WERI-Rb-1 (cell line): Measurements from ENCODE around the gene C18orf32.
"Not testable (repeated sequence)": the region's sequence is repeated elsewhere in the genome, so short reads cannot be mapped to it uniquely, and the experiment has no call there.

Source experiments
- DNase-seq: peaks from one replicate; pipeline ENCODE4 v3.0.0-alpha.2; 2020
- H3K27ac ChIP-seq: fragments of 250-450 bp; sonication (Bioruptor Pico); 2 replicates; pipeline ENCODE4 v1.5.1; 2020; ENCODE audit warnings: mild to moderate bottlenecking, moderate library complexity
- H3K27me3 ChIP-seq: fragments of 250-450 bp; sonication (Bioruptor Pico); 2 replicates; pipeline ENCODE4 v1.5.1; 2021; ENCODE audit warnings: mild to moderate bottlenecking, low read depth, moderate library complexity; ENCODE audit not compliant: insufficient read depth, severe bottlenecking
- H3K36me3 ChIP-seq: fragments of 250-450 bp; sonication (Bioruptor Pico); 2 replicates; pipeline ENCODE4 v1.5.1; 2020; ENCODE audit warnings: mild to moderate bottlenecking, moderate library complexity
- H3K4me3 ChIP-seq: 2 replicates; pipeline ENCODE4 v1.5.1; 2011; ENCODE audit warnings: low read depth, mild to moderate bottlenecking, control low read depth, low read length
- H3K9me3 ChIP-seq: fragments of 250-450 bp; sonication (Bioruptor Pico); 2 replicates; pipeline ENCODE4 v1.5.1; 2021; ENCODE audit warnings: mild to moderate bottlenecking, moderate library complexity; ENCODE audit not compliant: severe bottlenecking
- TF ChIP-seq, protein P1 (sequence below): IDR thresholded peaks from 2 replicates; pipeline ENCODE4 v1.5.1; 2011; ENCODE audit warnings: low read depth, mild to moderate bottlenecking, control low read depth, inconsistent platforms, low read length

Gene C18orf32

DNA sequence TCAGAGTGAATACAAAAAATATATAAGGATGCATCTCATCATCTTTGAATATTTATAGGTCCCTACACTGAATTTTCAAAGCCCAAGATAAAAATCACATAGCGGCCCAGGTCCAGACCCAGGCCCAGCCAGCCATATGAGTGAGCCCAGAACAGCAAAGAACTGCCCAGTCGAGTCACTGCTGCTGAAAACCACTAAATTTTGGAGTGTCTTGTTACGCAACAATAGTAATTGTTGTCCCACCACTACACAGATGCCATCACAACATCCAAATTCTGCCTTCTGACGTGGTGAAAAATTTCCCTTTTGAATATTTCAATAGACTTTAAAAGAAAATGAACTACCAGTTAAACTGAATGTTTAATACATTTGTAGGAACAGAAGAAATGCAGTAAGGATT lies 5.7 kb downstream of the C18orf32 start:
- Histone ChIP-seq H3K4me3 (no peak overlapping the region), H3K9me3 (no peaks in the 10 kb centered on the region), H3K27ac (no peak overlapping the region), H3K27me3 (no peaks in the 10 kb centered on the region), H3K36me3 (peaks cover 50% of the 10 kb centered on the region)
- DNase-seq: no peak
- TF ChIP-seq, protein P1, sequence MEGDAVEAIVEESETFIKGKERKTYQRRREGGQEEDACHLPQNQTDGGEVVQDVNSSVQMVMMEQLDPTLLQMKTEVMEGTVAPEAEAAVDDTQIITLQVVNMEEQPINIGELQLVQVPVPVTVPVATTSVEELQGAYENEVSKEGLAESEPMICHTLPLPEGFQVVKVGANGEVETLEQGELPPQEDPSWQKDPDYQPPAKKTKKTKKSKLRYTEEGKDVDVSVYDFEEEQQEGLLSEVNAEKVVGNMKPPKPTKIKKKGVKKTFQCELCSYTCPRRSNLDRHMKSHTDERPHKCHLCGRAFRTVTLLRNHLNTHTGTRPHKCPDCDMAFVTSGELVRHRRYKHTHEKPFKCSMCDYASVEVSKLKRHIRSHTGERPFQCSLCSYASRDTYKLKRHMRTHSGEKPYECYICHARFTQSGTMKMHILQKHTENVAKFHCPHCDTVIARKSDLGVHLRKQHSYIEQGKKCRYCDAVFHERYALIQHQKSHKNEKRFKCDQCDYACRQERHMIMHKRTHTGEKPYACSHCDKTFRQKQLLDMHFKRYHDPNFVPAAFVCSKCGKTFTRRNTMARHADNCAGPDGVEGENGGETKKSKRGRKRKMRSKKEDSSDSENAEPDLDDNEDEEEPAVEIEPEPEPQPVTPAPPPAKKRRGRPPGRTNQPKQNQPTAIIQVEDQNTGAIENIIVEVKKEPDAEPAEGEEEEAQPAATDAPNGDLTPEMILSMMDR: no peak

DNA sequence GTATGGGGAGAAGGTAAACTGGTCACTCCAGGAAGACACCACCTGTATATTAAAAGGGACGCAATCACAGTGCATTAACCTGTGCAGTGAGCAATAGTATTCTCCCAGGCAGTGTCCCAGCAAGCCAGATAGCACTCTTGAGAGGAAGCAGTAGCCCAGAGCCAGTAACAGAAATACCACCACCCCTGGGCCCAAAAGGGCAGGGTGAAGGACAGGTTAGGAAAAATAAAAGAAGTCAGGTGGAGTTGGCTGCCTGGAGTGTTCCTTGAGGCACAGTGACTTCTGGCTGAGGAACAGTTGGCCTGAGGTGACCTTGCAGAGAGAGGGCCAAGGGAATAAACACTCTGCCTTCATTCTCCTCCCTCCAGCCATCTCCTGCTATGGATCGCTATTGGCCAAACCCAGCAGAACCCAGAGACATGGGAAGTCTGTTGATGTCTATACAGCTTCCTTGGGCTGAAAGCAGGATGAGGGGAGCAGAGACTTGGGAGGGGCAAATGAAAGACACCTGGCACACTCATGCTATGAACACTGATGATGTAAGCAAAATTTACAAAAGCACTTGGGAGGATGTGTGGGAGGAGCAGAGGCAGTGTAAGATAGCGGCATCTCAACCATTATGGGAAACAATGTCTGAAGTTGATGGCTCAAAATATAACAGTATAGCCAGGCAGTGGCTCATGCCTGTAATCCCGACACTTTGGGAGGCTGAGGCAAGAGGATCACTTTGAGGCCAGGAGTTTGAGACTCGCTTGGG lies 7.5 kb downstream of the C18orf32 start:
- H3K27ac ChIP-seq: no peak overlapping the region
- TF ChIP-seq, protein P1: no peak
- no peaks in the 10 kb centered on the region for H3K27me3 ChIP-seq
- H3K4me3 ChIP-seq: no peak overlapping the region
- DNase-seq: no peak
- H3K36me3 ChIP-seq: peaks cover 45% of the 10 kb centered on the region
- no peaks in the 10 kb centered on the region for H3K9me3 ChIP-seq

GRCh38 chr18:49476664-49477411 lies 10.2 kb downstream of the C18orf32 start:
- TF ChIP-seq, protein P1: no peak
- no peaks in the 10 kb centered on the region for H3K27me3 ChIP-seq
- peak overlapping the region; percentile 35 for H3K27ac ChIP-seq
- H3K36me3 ChIP-seq: peaks cover 30% of the 10 kb centered on the region
- H3K4me3 ChIP-seq: no peak overlapping the region
- peak; percentile 45 for DNase-seq
- H3K9me3 ChIP-seq: no peaks in the 10 kb centered on the region

DNA sequence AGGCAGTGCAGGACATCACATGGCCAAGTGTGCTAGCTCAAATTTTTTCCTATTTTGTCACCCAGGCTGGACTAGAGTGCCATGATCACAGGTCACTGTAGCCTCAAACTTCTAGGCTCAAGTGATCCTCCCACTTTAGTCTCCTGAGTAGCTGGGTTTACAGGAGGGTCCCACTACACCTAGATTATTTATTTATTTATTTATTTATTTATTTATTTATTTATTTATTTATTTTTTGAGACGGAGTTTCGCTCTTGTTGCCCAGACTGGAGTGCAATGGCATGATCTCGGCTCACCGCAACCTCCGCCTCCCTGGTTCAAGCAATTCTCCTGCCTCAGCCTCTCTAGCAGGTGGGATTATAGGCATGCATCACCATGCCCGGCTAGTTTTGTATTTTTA lies 12.1 kb downstream of the C18orf32 start:
- not testable (repeated sequence) for H3K4me3 ChIP-seq, H3K9me3 ChIP-seq, H3K27me3 ChIP-seq, DNase-seq
- H3K36me3 ChIP-seq: peaks cover 11% of the 10 kb centered on the region
- H3K27ac ChIP-seq: peak overlapping the region; percentile 57

GRCh38 chr18:49473721-49474120 lies 13.3 kb downstream of the C18orf32 start:
- Histone ChIP-seq H3K27me3 (no peaks in the 10 kb centered on the region), H3K9me3 (no peaks in the 10 kb centered on the region), H3K36me3 (no peaks in the 10 kb centered on the region), H3K27ac (peak overlapping the region; percentile 57), H3K4me3 (no peak overlapping the region)
- TF ChIP-seq, protein P1: no peak
- DNase-seq: peak; percentile 65

DNA sequence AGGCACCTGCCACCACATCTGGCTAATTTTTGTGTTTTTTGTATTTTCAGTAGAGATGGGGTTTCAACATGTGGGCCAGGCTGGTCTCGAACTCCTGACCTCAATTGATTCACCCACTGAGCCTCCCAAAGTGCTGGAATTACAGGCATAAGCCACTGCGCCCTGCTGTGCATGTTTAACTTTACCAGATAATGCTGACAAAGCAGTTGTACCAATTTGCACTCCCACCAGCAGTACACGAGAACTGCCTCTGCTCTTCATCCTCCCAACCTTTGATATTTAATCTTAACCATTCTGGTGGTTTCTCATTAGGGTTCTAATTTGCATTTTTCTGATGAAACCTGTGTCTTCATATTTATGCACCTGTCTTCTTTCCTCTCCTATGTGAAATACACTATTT lies 14.6 kb downstream of the C18orf32 start:
- H3K27ac ChIP-seq: no peak overlapping the region
- H3K36me3 ChIP-seq: no peaks in the 10 kb centered on the region
- H3K9me3 ChIP-seq: no peaks in the 10 kb centered on the region
- H3K27me3 ChIP-seq: no peaks in the 10 kb centered on the region
- H3K4me3 ChIP-seq: no peak overlapping the region
- TF ChIP-seq, protein P1: no peak
- no peak for DNase-seq
